CD1c-positive myeloid dendritic cell (primary cell): ENCODE data around the gene MAD1L1.
A peak's percentile ranks its signal among the peaks of the same experiment; 100 is the strongest.

Experiments used
- DNase-seq: peaks from one replicate; pipeline ENCODE4 v3.0.0-alpha.2; 2016; ENCODE audit errors: extremely low spot score

Gene MAD1L1

DNA sequence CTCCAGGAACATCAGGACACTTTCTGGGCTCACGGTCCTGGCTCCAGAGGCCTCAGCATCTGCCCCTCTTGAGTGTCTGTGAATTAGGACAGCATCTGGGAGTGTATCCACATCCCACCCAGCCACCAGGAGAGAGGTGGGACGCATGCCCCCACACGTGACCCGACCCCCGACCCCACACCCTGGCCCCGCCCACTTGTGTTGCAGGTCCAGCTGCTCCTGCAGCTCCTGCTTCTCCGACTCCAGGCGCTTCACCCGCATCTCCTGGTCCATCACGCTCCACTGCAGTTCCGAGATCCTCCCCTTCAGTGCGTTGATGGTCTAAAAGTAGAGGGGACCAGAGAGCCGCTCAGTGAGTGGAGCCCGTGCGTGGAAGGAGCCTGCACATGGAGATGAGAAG lies 13.6 kb downstream of the MAD1L1 start:
- DNase-seq: no peak

GRCh38 chr7:2218444-2218785 lies 14.3 kb downstream of the MAD1L1 start:
- DNase-seq: no peak

- DNase-seq: no peak
These were observed 14.9 kb downstream of the MAD1L1 start for GRCh38 chr7:2217716-2218443.

DNA sequence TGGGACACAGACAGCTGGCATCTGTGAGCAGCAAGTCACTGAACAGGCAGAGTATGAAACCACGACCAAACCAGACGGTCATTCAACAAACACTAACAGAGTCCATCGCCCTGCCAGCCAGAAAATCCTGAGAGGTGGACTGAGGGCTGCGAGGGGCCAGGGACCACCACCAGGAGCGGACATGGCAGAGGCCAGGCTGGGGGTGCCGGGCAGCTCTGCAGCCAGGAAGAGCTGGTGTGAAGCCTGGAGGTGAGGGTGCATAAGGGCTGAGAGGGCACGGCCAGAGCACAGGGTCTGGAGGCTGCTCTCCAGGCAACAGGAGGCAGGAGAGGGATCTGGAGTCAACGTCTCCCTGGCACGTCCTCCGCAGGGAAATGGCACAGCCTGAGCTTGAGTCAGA lies 15.5 kb downstream of the MAD1L1 start:
- no peak for DNase-seq

DNA sequence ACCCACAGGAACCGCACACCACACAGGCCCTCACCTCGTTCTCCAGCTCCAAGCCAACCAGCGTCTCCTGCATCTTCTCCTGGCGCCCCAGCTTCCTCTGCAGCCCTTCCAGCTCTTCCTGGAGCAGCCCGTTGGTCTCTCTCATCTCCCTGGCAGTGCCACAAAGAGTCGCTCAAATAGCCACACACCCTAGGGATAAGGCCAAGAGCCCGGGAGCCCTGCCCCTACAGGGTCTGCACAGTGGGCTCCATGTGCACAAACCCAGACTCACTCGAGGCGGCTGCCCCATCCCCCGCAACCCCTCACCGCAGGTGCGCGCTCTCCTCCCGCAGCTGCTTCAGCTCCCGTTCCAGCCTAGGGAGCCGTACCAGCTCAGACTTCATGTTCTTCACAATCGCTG lies 16.9 kb downstream of the MAD1L1 start:
- DNase-seq: no peak

- DNase-seq: no peak
These were observed 18.1 kb downstream of the MAD1L1 start for GRCh38 chr7:2214636-2215035.

- no peak for DNase-seq
These were observed 19.1 kb downstream of the MAD1L1 start for GRCh38 chr7:2213551-2214215.

DNA sequence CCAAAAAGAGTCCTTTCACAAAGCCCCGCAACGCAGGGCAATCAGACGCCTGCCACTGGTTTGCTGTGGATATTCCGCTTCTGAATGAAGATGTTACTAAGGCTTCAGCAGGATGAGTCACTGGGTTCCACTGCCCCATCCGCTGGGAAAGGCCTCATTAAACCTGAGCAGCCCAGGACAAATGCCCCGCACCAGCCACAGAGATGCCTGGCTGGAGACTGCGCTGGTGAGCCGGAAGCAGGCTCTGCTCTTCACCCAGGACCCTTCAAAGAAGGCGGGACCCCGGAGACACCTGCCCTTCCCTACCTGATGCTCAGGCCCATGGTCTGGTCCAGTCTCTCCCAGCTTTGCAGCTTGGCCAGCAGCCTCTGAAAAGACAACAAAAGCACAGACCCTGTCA lies 19.8 kb downstream of the MAD1L1 start:
- DNase-seq: no peak

DNA sequence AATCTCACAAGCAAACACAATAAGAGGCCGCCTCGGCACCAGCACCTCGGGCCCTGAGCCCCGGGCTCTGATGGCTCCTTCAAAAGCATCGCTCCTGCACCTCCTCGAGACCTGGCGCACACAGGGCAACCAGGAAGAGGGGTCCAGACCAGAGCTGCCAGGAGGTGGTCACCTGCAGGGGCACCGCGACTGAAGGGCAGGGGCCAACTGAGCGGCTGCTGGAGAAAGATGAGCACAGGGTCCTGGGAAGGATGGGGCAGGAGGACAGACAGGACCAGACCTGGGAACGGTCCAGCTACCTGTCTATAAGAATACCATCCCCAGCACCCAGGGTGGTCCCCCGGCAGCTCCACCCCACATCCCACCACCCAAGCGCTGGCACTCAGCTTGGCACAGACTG lies 20.8 kb downstream of the MAD1L1 start:
- DNase-seq: no peak

DNA sequence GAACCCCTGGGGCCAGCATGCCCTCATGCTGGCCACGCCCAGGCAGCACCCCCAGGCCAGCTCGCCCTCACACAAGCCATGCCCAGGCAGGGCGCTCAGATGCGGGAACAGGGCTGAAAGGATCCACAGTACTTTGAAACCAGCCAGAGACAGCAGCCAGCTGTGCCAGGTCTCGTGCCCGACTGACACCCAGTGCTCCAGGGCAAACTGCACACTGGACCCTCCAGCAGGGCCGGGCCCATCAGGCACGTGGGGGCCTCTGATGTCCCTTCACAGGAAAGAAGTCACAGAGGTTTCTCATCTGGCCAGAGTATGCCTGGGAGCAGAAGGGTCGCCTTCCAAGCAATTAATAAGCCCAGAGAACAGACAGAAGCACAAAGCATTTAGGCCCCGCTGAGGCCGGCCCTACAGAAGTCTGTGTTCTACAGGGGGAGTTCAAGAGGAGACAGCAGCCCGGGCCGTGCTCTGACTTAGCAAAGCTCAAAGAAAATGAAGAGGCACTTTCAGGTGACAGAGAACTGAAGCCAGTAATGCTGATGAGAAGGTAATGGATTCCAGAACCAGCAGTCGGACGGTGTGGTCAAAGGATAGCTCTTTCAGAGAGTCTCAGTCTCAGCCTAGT lies 21.4 kb downstream of the MAD1L1 start:
- no peak for DNase-seq

- no peak for DNase-seq
These were observed 22.0 kb downstream of the MAD1L1 start for GRCh38 chr7:2210551-2211258.

GRCh38 chr7:2209961-2210323 lies 22.8 kb downstream of the MAD1L1 start:
- DNase-seq: no peak

DNA sequence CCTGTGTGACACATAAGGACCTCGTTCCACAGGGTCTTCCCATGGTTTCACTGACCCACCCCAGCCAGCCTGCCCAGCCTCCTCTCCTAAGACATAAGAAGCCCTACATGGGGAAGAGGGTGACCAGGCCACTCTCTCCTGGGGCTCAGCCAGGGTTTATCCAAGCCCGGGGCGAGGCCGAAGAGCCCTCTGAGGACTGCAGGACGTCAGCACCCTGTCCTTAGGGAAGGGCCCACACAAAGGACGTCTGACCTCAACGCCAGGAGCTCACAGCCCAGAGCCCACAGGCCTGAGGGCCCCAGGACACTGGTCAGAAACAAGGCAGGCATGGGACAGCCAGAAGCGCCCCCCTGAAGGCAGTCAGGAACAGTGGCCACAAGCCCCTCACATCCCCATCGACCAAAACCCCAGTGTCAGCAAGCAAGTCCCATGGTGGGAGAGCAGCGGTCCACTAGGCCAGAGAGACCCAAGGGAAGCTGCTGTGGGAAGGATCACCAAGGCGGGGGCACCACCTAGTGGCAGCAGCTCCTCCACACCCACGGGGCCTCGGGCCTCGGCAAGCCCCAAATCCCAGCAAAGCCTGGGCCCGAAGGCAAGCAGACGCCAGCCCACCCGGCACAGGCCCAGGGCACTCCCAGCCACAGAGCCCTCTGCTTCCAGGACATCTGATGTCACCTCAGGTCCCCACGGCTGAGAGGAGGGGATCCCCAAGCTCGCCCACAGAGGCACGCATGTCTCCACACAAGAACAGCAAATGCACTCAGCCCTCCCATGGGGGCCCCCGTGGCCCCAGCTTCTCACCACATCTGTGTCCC lies 23.4 kb downstream of the MAD1L1 start:
- peak; percentile 33 for DNase-seq

- no peak for DNase-seq
These were observed 24.0 kb downstream of the MAD1L1 start for GRCh38 chr7:2208712-2209111.

DNA sequence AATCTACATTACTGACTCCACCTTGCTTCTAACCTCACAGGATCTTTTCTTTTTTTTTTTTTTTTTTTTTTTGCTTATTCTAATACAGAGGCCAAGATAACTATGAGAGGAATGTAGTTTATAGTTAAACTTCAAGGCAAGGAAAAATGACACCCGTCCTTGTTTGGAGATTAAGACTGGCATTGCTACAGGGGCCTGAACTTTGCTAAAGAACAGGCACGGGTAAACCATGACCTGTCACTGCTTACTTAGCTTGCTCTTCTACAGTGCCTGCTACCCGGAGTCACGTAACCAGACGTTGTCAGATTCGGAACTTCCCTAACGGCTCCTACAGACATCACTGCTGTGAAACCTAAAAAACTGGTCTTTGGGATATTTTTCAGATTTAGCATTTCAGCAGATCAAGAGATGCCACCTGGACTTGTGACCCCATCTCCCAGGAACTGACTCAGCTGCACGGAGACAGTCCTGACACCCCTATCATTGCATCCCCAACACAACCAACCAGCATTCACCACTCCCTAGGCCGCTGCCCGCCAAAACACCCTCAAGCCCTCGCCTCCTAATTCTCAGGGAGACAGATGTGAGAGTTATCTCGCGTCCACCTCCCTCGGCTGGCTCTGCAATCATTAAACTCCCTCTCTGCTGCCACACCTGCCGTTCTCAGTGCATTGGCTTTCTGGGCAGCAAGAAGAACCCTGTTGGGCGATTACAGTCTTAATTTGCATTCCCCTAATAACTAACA lies 27.5 kb downstream of the MAD1L1 start:
- no peak for DNase-seq

GRCh38 chr7:2204446-2204845 lies 28.3 kb downstream of the MAD1L1 start:
- DNase-seq: no peak

DNA sequence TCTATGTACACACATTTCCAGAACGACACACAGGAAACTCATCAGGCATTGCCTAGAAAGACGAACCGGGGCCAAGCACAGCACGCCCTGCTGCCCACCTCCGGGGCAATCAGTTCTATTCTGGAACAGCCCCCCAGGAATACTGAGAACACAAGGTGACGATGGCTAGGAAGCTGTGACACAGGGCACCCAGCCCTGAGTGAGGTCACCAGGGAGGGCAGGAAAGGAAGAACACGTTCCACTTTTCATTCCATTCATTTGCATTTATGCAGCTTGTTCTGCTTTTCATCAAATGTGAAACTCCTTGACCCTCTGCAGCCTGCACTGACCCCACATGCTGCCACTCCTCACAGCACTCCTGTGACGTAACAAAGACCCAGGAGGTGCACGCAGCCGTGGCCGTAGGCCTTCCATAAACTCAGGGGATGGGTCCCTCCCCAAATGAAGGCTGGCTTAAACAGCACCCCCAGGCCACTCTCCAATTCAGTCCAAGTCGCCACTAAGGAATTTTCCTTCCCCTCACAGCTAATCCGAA lies 28.9 kb downstream of the MAD1L1 start:
- peak; percentile 12 for DNase-seq

GRCh38 chr7:2202901-2203765 lies 29.6 kb downstream of the MAD1L1 start:
- DNase-seq: no peak

DNA sequence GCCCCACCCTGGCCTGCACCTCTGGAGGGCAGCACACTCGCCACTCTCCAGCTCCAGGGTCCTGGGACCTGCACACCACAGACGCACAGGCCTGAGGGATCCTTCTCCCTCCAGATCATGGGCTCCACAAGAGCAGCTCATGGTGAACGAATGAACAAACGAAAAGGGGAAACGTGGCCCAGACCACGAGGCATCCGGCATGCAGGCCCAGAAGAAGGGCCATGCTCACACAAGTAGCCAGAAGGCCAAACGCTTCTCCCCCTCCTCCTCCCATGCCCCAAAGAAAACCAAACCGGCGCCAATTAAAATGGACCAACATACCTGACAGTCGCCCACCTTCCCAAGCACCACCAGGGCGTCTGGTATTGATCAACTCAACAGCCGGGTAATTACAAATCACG lies 30.4 kb downstream of the MAD1L1 start:
- no peak for DNase-seq
